HG03460 (cell line): ENCODE data around the gene ACADVL.
A peak's percentile ranks its signal among the peaks of the same experiment; 100 is the strongest.
"Not testable (repeated sequence)": the region's sequence is repeated elsewhere in the genome, so short reads cannot be mapped to it uniquely, and the experiment has no call there.

Source experiments
- ATAC-seq: cut with Tn5 transposase; IDR thresholded peaks from one replicate; pipeline ENCODE4 v1.9.1; 2021; ENCODE audit not compliant: unreplicated experiment

ACADVL gene

GRCh38 chr17:7219812-7220592, at the start of gene ACADVL, which contains the start of gene DLG4:
ACADVL (plus strand) TSS chr17:7219938; CDS start chr17:7219985, 47 bp downstream.
DLG4 (minus strand) TSS chr17:7219836.
- ATAC-seq = peak; percentile 58

GRCh38 chr17:7172522-7173191, 47.1 kb upstream of the ACADVL start:
- not testable (repeated sequence) for ATAC-seq

DNA sequence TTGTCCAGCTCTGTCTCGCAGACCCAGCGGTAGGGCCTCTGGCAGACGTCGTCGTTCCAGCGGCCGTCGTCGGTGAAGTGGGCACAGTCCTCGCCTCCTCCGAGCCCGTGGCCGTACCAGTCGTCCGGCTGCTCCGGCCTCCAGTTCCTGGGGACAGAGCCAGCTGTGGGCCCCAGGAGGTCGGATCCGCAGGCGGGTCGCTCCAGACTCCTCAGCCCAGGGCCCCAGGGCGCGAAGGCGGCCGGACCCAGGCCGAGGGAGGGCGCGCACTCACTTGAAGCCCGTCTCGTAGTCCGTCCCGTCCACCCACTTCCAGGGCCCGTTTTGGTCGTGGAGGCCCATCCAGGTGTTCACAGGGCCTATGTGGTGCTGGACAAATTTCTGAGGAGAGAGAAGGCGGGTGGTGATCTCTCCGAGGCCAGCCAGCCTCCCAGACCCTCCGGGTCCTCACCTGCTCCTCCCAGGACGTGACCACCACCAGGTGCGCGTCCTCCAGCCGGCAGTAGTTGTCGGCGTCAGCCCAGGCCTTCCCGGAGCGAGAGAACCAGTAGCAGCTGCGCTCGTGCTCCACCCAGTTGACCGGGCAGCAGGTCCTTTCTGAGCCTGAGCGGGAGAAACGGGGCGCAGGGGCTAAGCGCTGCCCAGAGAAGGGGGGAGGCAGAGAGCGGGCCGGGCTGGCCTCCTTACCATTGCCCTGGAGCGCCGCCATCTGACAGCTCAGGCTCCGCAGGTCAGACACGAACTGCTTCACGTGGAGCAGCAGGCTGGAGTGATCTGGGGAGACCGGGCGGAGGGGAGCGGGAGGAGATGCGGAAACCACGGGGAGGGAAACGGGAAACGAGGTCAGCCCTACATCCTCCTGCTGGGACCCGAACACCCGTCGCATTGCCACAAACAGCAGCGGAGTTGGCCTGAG, 45.8 kb upstream of the ACADVL start:
- no peak for ATAC-seq

DNA sequence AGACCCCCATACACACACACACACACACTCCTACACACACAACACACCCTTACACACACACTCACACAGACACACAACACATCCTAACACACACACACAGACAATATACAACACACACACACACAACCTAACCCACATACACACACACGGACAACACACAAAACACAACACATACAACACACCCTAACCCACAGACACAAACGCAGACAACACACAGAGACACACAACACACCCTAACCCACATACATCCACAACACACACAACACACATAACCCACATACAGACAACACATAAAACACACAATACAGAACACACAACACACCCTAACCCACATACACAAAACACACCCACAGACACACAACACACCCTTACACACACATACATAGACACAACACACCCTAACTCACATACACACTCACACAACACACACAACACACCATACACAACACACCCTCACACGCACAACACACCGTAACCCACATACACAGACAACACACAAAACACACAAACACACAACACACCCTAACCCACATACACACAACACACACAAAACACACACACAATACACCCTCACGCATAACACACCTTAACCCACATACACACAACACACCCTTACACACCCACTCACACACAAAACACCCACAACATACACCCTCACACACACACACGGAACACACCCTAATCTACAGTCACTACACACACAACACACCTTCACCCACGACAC, 45.0 kb upstream of the ACADVL start:
- ATAC-seq = no peak

GRCh38 chr17:7175330-7175733, 44.4 kb upstream of the ACADVL start:
- no peak for ATAC-seq

- no peak for ATAC-seq
These were observed 43.5 kb upstream of the ACADVL start for GRCh38 chr17:7176107-7176840.

GRCh38 chr17:7176841-7177190, 42.9 kb upstream of the ACADVL start:
- no peak for ATAC-seq

- no peak for ATAC-seq
These were observed 42.4 kb upstream of the ACADVL start for GRCh38 chr17:7177191-7177953.

DNA sequence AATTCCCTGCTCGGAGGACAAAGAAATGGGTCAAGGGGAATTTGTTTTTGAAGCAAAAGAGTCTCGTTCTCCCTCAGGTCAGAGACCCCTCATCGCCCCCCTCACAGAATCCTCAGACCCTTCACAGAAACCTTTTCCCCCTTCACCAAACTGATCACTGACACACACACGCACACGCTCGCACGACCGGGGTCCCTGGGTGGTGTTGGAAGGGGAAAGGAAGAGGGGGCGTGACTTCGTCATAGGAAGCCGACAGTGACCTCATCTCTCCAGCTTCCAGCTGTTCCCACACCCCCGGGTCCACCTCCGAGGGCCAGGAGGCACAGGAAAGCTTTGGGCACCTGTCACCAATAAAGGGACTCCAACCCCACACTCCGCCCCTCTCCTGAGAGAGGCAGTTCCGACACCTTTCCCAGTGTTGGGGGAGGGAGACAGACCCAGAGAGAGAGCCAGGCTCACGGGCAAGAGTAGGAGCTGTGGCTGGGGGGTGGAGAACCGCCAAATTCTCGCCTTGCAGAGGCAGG, 41.7 kb upstream of the ACADVL start:
- ATAC-seq = no peak

- no peak for ATAC-seq
These were observed 40.8 kb upstream of the ACADVL start for GRCh38 chr17:7178973-7179316.

GRCh38 chr17:7179317-7180254, 40.2 kb upstream of the ACADVL start, which contains the start of gene ASGR1:
ASGR1 (minus strand) TSS chr17:7179370; CDS start chr17:7178563, 807 bp downstream.
- ATAC-seq = no peak

GRCh38 chr17:7182101-7182500, 37.6 kb upstream of the ACADVL start:
- ATAC-seq = not testable (repeated sequence)

DNA sequence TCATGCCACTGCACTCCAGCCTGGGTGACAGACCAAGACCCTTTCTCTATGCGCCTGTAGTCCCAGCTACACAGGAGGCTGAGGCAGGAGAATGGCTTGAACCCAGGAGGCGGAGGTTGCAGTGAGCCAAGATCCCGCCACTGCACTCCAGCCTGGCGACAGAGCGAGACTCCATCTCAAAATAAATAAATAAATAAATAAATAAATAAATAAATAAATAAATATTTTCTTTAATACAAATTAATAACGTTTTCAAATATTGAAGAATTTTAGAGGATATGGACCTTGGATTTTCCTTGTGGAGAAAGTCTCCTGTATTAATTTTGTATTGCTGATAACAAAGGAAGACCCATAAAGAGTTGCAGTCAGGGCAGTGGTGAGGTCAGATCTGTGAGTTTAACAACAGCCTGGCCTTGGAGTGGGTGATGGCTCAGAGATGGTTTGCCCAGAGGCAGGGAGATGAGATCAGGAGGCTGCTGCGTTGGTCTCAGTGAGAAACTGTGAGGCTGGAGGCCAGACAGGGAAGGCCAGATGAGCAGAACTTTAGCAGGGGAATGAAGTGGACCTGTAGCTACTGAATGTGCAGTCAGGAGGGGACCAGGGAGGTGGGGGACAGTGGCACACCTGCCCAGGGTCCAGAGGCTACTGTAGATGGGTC, 36.2 kb upstream of the ACADVL start:
- no peak for ATAC-seq

GRCh38 chr17:7184091-7184488, 35.6 kb upstream of the ACADVL start:
- ATAC-seq = no peak

- no peak for ATAC-seq
These were observed 35.1 kb upstream of the ACADVL start for GRCh38 chr17:7184647-7185046.

DNA sequence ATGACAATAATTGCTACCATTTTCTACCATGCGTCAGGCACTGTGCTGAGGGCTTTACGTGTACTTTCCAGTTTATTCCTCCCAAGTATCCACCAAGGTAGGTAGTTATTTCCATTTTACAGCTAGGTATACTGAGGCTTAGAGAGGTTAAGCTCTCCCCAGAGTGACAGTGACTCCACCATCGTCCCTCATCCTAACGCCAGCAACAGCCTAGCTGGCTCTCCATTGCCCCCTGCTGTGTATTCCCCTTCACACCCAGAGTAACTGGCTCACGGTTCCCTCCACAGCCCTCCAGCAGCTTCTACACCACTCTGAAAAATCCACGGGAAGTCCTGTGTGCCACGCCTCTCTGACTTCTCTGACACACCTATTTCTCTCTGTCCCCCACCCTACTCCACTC, 33.5 kb upstream of the ACADVL start:
- no peak for ATAC-seq

GRCh38 chr17:7190276-7190917, 29.3 kb upstream of the ACADVL start:
- no peak for ATAC-seq
